ENCODE measurements around the gene CHRM2. TPM values are rescaled to one million over a fixed set of nuclear protein-coding genes. Genes with fewer than 3 reads are reported as not detected.

CHRM2 gene
- total and polyA plus RNA-seq, 8 donors: 0.56 to 0.98 (median 0.71) TPM

- Histone ChIP-seq H3K4me3 (peak overlapping the region; percentile 7 to 26), H3K9me3 (no peaks in the 10 kb centered on the region), H3K27ac (no peak overlapping the region), H3K27me3 (peaks cover 32 to 52% of the 10 kb centered on the region in 2 donors), H3K36me3 (no peaks in the 10 kb centered on the region), H3K4me1 (peaks cover 0 to 24% of the 10 kb centered on the region in 2 donors)
- TF ChIP-seq CTCF (IDR thresholded peaks at IDR 0.05): no peak
- intact Hi-C loops (cut with DNase I): no loop called here
- DNase-seq (peak in 1 of 4 donors; percentile 66), ATAC-seq (no peak)
Observed at GRCh38 chr7:136869991-136870865, 1.8 kb downstream of the CHRM2 start.

- peaks cover 32 to 52% of the 10 kb centered on the region in 2 donors for H3K27me3 ChIP-seq
Observed at GRCh38 chr7:136870866-136871487, 2.5 kb downstream of the CHRM2 start.

GRCh38 chr7:136874393-136875032 is 6.1 kb downstream of the CHRM2 start:
- DNase-seq: no peak
- intact Hi-C loops (cut with DNase I): no loop called here

More at GRCh38 chr7:136870866-136871487, 2.5 kb downstream of the CHRM2 start:
- TF ChIP-seq CTCF (IDR thresholded peaks at IDR 0.05): no peak
- peak overlapping the region; percentile 7 to 26 for H3K4me3 ChIP-seq
- ATAC-seq (no peak), DNase-seq (peak in 2 of 4 donors; percentile 30 to 77)
- intact Hi-C loops (cut with DNase I): no loop called here
- no peak overlapping the region for H3K27ac ChIP-seq
- no peaks in the 10 kb centered on the region for H3K36me3 ChIP-seq
- peaks cover 0 to 24% of the 10 kb centered on the region in 2 donors for H3K4me1 ChIP-seq
- no peaks in the 10 kb centered on the region for H3K9me3 ChIP-seq

GRCh38 chr7:136877509-136877908 is 9.1 kb downstream of the CHRM2 start:
- no peak overlapping the region for H3K4me3 ChIP-seq
- no peaks in the 10 kb centered on the region for H3K36me3 ChIP-seq
- H3K27me3 ChIP-seq: peaks cover 0 to 6% of the 10 kb centered on the region in 2 donors
- DNase-seq: no peak
- intact Hi-C loops (cut with DNase I): no loop called here
- no peaks in the 10 kb centered on the region for H3K4me1 ChIP-seq
- TF ChIP-seq CTCF (IDR thresholded peaks at IDR 0.05): no peak
- no peaks in the 10 kb centered on the region for H3K9me3 ChIP-seq
- no peak overlapping the region for H3K27ac ChIP-seq
- no peak for ATAC-seq

More at GRCh38 chr7:136874393-136875032, 6.1 kb downstream of the CHRM2 start:
- no peaks in the 10 kb centered on the region for H3K9me3 ChIP-seq
- no peaks in the 10 kb centered on the region for H3K36me3 ChIP-seq
- peaks cover 0 to 13% of the 10 kb centered on the region in 2 donors for H3K4me1 ChIP-seq
- H3K27me3 ChIP-seq: peaks cover 18 to 36% of the 10 kb centered on the region in 2 donors
- H3K4me3 ChIP-seq: no peak overlapping the region
- TF ChIP-seq CTCF (IDR thresholded peaks at IDR 0.05): peak in 1 of 2 donors; percentile 22
- H3K27ac ChIP-seq: no peak overlapping the region
- ATAC-seq: no peak

Data from left lung (tissue), 10 donors.